H9 (cell line): ENCODE results near the gene ALG14. TPM values are rescaled to one million over a fixed set of nuclear protein-coding genes. Genes with fewer than 3 reads are reported as not detected.

Source experiments
- DNase-seq: peaks from one replicate; pipeline ENCODE4 v3.0.0-alpha.2; 2017
- H2AFZ ChIP-seq: one replicate; pipeline ENCODE4 v1.6.1; 2013; ENCODE audit warnings: mild to moderate bottlenecking, low read length, control low read depth, moderate library complexity
- H2AK5ac ChIP-seq: 2 replicates; pipeline ENCODE4 v1.6.1; 2013; ENCODE audit warnings: low read length, control low read depth, mixed read lengths; ENCODE audit not compliant: insufficient read length
- H2BK120ac ChIP-seq: one replicate; pipeline ENCODE4 v1.6.1; 2013; ENCODE audit warnings: low read depth, mild to moderate bottlenecking, low read length, control low read depth, inconsistent platforms; ENCODE audit not compliant: poor library complexity, severe bottlenecking
- H2BK12ac ChIP-seq: 2 replicates; pipeline ENCODE4 v1.6.1; 2013; ENCODE audit warnings: low read length, control low read depth, mixed read lengths, low read depth; ENCODE audit not compliant: insufficient read length
- H2BK15ac ChIP-seq: 2 replicates; pipeline ENCODE4 v1.6.1; 2013; ENCODE audit warnings: low read depth, low read length, control low read depth
- H2BK20ac ChIP-seq: one replicate; pipeline ENCODE4 v1.6.1; 2013; ENCODE audit warnings: low read depth, mild to moderate bottlenecking, low read length, control low read depth, inconsistent platforms; ENCODE audit not compliant: poor library complexity, severe bottlenecking
- H2BK5ac ChIP-seq: 2 replicates; pipeline ENCODE4 v1.6.1; 2013; ENCODE audit warnings: low read length, control low read depth, mixed read lengths; ENCODE audit not compliant: insufficient read length
- H3K14ac ChIP-seq: 2 replicates; pipeline ENCODE4 v1.6.1; 2013; ENCODE audit warnings: low read length, control low read depth; ENCODE audit not compliant: insufficient read depth
- H3K18ac ChIP-seq: 2 replicates; pipeline ENCODE4 v1.6.1; 2013; ENCODE audit warnings: low read depth, mild to moderate bottlenecking, mixed read lengths, low read length, control low read depth; ENCODE audit not compliant: insufficient read length
- H3K23ac ChIP-seq: 2 replicates; pipeline ENCODE4 v1.6.1; 2013; ENCODE audit warnings: low read length, control low read depth, mixed read lengths, low read depth; ENCODE audit not compliant: insufficient read length
- H3K23me2 ChIP-seq: 2 replicates; pipeline ENCODE4 v1.6.1; 2013; ENCODE audit warnings: low read depth, mild to moderate bottlenecking, mixed read lengths, low read length, control low read depth; ENCODE audit not compliant: insufficient read length, poor library complexity, severe bottlenecking
- H3K27ac ChIP-seq: 2 replicates; pipeline ENCODE4 v1.5.1; 2013; ENCODE audit warnings: low read length, control low read depth, mixed read lengths, low read depth; ENCODE audit not compliant: insufficient read length
- H3K27me3 ChIP-seq: 2 replicates; pipeline ENCODE4 v1.6.1; 2013; ENCODE audit warnings: low read length, control low read depth, inconsistent platforms; ENCODE audit not compliant: insufficient read depth
- H3K4ac ChIP-seq: 2 replicates; pipeline ENCODE4 v1.6.1; 2013; ENCODE audit warnings: low read depth, mild to moderate bottlenecking, control low read depth, inconsistent platforms, low read length, moderate library complexity
- H3K4me1 ChIP-seq: 2 replicates; pipeline ENCODE4 v1.6.1; 2013; ENCODE audit warnings: low read length, control low read depth, inconsistent platforms; ENCODE audit not compliant: insufficient read depth
- H3K4me2 ChIP-seq: 2 replicates; pipeline ENCODE4 v1.6.1; 2013; ENCODE audit warnings: low read length, control low read depth, mixed read lengths; ENCODE audit not compliant: insufficient read length, insufficient read depth
- H3K56ac ChIP-seq: 2 replicates; pipeline ENCODE4 v1.6.1; 2013; ENCODE audit warnings: low read depth, mild to moderate bottlenecking, mixed read lengths, low read length, control low read depth; ENCODE audit not compliant: insufficient read length
- H3K79me1 ChIP-seq: 2 replicates; pipeline ENCODE4 v1.6.1; 2013; ENCODE audit warnings: low read depth, mild to moderate bottlenecking, moderate library complexity, low read length, control low read depth, inconsistent platforms; ENCODE audit not compliant: insufficient read depth, poor library complexity, severe bottlenecking
- H3K79me2 ChIP-seq: 2 replicates; pipeline ENCODE4 v1.6.1; 2013; ENCODE audit warnings: low read length, control low read depth, inconsistent platforms; ENCODE audit not compliant: insufficient read depth
- H3K9ac ChIP-seq: 2 replicates; pipeline ENCODE4 v1.6.1; 2013; ENCODE audit warnings: low read length, control low read depth, mixed read lengths; ENCODE audit not compliant: insufficient read length; ENCODE audit errors: extremely low read depth
- H3K9me3 ChIP-seq: one replicate; pipeline ENCODE4 v1.6.1; 2013; ENCODE audit warnings: low read depth, low read length, inconsistent platforms; ENCODE audit not compliant: control insufficient read depth
- H3T11ph ChIP-seq: one replicate; pipeline ENCODE4 v1.6.1; 2013; ENCODE audit warnings: mild to moderate bottlenecking, low read length, control low read depth, inconsistent platforms
- H4K20me1 ChIP-seq: one replicate; pipeline ENCODE4 v1.6.1; 2013; ENCODE audit not compliant: control insufficient read depth, insufficient read length, insufficient read depth
- H4K5ac ChIP-seq: 2 replicates; pipeline ENCODE4 v1.6.1; 2013; ENCODE audit warnings: low read depth, mild to moderate bottlenecking, mixed read lengths, low read length, control low read depth; ENCODE audit not compliant: insufficient read length
- H4K8ac ChIP-seq: replicated peaks from 2 replicates; pipeline ENCODE4 v1.6.1; 2013; ENCODE audit warnings: low read length, control low read depth, mixed read lengths, low read depth; ENCODE audit not compliant: insufficient read length
- H4K91ac ChIP-seq: 2 replicates; pipeline ENCODE4 v1.6.1; 2013; ENCODE audit warnings: low read depth, mild to moderate bottlenecking, moderate library complexity, mixed read lengths, low read length, control low read depth; ENCODE audit not compliant: insufficient read length
- H3K27ac Mint-ChIP-seq, 3 experiments: 2 replicates in 2 of 3; 3 replicates in 1 of 3; pipeline ENCODE4 v1.8.0; 2020 to 2021; ENCODE audit warnings: mixed read lengths in 3 of 3, mild to moderate bottlenecking in 1 of 3, moderate library complexity in 1 of 3
- H3K27me3 Mint-ChIP-seq: 2 replicates; pipeline ENCODE4 v1.8.0; 2021; ENCODE audit warnings: low read depth, mild to moderate bottlenecking, moderate library complexity, mixed read lengths
- H3K36me3 Mint-ChIP-seq, 3 experiments: 2 replicates in 2 of 3; 3 replicates in 1 of 3; pipeline ENCODE4 v1.8.0; 2020 to 2021; ENCODE audit warnings: low read depth in 3 of 3, mixed read lengths in 3 of 3; ENCODE audit not compliant: insufficient read depth in 1 of 3
- H3K4me1 Mint-ChIP-seq, 2 experiments: 2 replicates each; pipeline ENCODE4 v1.8.0; 2020; ENCODE audit warnings: mixed read lengths in 2 of 2
- H3K4me3 Mint-ChIP-seq, 2 experiments: 2 replicates in 1 of 2; 3 replicates in 1 of 2; pipeline ENCODE4 v1.8.0; 2020 to 2021; ENCODE audit warnings: mild to moderate bottlenecking in 2 of 2, mixed read lengths in 2 of 2, moderate library complexity in 1 of 2
- H3K9me3 Mint-ChIP-seq, 2 experiments: 2 replicates in 1 of 2; 3 replicates in 1 of 2; pipeline ENCODE4 v1.8.0; 2020; ENCODE audit warnings: mild to moderate bottlenecking in 2 of 2, mixed read lengths in 2 of 2, moderate library complexity in 1 of 2
- WGBS: extraction: QIAGEN DNeasy Blood & Tissue Kit; methylation state at CpG from one replicate; pipeline ENCODE4 v1.1.7; 2013; ENCODE audit warnings: missing lambda C conversion rate, low lambda C conversion rate, mixed read lengths; ENCODE audit not compliant: insufficient read length; ENCODE audit errors: extremely low coverage; 5-methylcytosine and 5-hydroxymethylcytosine counted together
- total RNA-seq: library from RNA; stranded (reverse); gene quantifications from 2 replicates; pipeline ENCODE4 v1.2.1, GENCODE V29; 2021
- TF ChIP-seq, protein P1 (sequence below): fragments of 200-600 bp; sonication (generic); conservative IDR thresholded peaks from 3 replicates; pipeline ENCODE4 v1.8.0; 2021; ENCODE audit warnings: antibody characterized with exemption, mild to moderate bottlenecking

ALG14 gene
- total RNA-seq, 1 experiment from 2014 or later, result 2.5 TPM

DNA sequence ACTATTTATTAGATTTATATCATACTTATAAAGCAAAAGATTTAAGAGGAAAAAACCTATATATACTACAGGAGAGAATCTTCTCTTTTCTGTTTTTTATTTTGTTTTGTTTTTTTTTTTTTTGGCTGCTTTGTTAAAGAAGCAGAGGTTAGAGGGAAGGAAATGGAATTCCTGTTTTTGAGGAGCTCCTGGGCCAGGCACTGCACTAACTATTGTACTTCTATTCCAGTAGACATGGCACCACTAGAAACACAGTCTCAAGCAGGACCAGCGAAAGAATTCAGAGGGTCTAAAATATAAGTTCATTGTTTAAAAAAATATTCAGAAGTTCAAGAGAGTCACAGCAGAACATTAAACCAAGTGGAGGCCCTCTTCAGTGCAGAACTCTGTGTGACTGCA is 91.2 kb downstream of the ALG14 start:
- no CpG with 5 or more reads among the region's 1 CpG for WGBS
- no peak overlapping the region for H2BK5ac ChIP-seq
- DNase-seq, result no peak
- TF ChIP-seq, protein P1, sequence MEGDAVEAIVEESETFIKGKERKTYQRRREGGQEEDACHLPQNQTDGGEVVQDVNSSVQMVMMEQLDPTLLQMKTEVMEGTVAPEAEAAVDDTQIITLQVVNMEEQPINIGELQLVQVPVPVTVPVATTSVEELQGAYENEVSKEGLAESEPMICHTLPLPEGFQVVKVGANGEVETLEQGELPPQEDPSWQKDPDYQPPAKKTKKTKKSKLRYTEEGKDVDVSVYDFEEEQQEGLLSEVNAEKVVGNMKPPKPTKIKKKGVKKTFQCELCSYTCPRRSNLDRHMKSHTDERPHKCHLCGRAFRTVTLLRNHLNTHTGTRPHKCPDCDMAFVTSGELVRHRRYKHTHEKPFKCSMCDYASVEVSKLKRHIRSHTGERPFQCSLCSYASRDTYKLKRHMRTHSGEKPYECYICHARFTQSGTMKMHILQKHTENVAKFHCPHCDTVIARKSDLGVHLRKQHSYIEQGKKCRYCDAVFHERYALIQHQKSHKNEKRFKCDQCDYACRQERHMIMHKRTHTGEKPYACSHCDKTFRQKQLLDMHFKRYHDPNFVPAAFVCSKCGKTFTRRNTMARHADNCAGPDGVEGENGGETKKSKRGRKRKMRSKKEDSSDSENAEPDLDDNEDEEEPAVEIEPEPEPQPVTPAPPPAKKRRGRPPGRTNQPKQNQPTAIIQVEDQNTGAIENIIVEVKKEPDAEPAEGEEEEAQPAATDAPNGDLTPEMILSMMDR, result no peak
- H3K27ac ChIP-seq, result no peak overlapping the region
- no peaks in the 10 kb centered on the region for H3K27me3 Mint-ChIP-seq
- no peaks in the 10 kb centered on the region for H3K9me3 Mint-ChIP-seq
- H4K8ac ChIP-seq, result no peak overlapping the region
- 0 out of 4 replicates have a peak, but pooled peaks cover 0 to 3% of the 10 kb centered on the region in 2 experiments for H3K4me1 Mint-ChIP-seq
- H3K9me3 ChIP-seq, result no peaks in the 10 kb centered on the region
- H2BK12ac ChIP-seq, result no peak overlapping the region
- no peaks in the 10 kb centered on the region for H3K27me3 ChIP-seq
- no peaks in the 10 kb centered on the region for H3K23me2 ChIP-seq
- H3K4me2 ChIP-seq, result no peak overlapping the region
- H4K5ac ChIP-seq, result no peak overlapping the region
- no peak overlapping the region for H2BK20ac ChIP-seq
- no peak overlapping the region for H3K4me3 Mint-ChIP-seq
- no peak overlapping the region for H3K18ac ChIP-seq
- no peak overlapping the region for H4K91ac ChIP-seq
- H2AFZ ChIP-seq, result no peak overlapping the region
- no peak overlapping the region for H3K9ac ChIP-seq
- no peaks in the 10 kb centered on the region for H3K4me1 ChIP-seq
- H3K4ac ChIP-seq, result no peak overlapping the region
- H3K23ac ChIP-seq, result no peak overlapping the region
- H3T11ph ChIP-seq, result no peak overlapping the region
- no peak overlapping the region for H2BK15ac ChIP-seq
- H4K20me1 ChIP-seq, result no peaks in the 10 kb centered on the region
- H3K27ac Mint-ChIP-seq, result no peak overlapping the region
- H2AK5ac ChIP-seq, result no peak overlapping the region
- H3K14ac ChIP-seq, result no peak overlapping the region
- no peaks in the 10 kb centered on the region for H3K79me1 ChIP-seq
- no peaks in the 10 kb centered on the region for H3K36me3 Mint-ChIP-seq
- H2BK120ac ChIP-seq, result no peak overlapping the region
- no peak overlapping the region for H3K56ac ChIP-seq
- H3K79me2 ChIP-seq, result no peaks in the 10 kb centered on the region
